GM23248 (cell line): Measurements from ENCODE around the gene ACTL10.

Experiments used
- EZH2 ChIP-seq: fragments of 200-600 bp; sonication (generic); IDR thresholded peaks from 2 replicates; pipeline ENCODE4 v1.6.1; 2018; ENCODE audit warnings: antibody characterized with exemption, mild to moderate bottlenecking; ENCODE audit not compliant: insufficient read depth, poor library complexity, severe bottlenecking
- EZH2phosphoT487 ChIP-seq: fragments of 200-600 bp; sonication (generic); IDR thresholded peaks from 2 replicates; pipeline ENCODE4 v1.6.1; 2018; ENCODE audit warnings: antibody characterized with exemption, moderate library complexity, mild to moderate bottlenecking, low read depth; ENCODE audit not compliant: insufficient read depth

DNA sequence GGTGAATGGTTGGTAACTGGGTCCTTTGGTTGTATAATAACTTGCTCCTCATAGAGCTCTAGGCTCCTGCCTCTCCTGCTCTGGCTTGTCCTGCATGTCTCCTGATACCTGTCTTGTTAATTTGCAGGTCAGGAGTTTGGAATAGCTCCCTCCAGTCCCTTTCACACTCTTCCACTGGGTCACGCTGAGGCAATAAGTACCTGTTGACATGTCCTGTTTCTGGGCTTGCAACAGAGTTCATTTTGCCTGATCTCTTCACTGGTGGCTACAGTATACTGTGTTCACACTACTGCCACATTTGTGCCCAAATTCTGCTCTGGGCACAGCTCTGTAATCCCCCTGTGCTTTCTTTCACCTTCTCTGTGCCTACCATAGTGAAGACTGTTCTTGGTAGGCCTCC is 30.0 kb upstream of the ACTL10 start:
- TF ChIP-seq EZH2phosphoT487 (no peak), EZH2 (no peak)
